Fibroblast of pulmonary artery (primary cell): ENCODE results near the gene RPEL1.

ENCODE experiments used
- DNase-seq: peaks from one replicate; pipeline ENCODE4 v3.0.0-alpha.2; 2010; ENCODE audit warnings: low read depth
- H3K4me3 ChIP-seq: replicated peaks from 2 replicates; pipeline ENCODE4 v1.5.1; 2011; ENCODE audit warnings: low read depth, mild to moderate bottlenecking, control low read depth, low read length, moderate library complexity
- CTCF ChIP-seq: IDR thresholded peaks from 2 replicates; pipeline ENCODE4 v1.5.1; 2011; ENCODE audit warnings: mild to moderate bottlenecking, control low read depth, low read length, inconsistent platforms; ENCODE audit errors: missing control alignments

Gene RPEL1

GRCh38 chr10:103238506-103239252, 7.0 kb upstream of the RPEL1 start:
- no peak overlapping the region for H3K4me3 ChIP-seq
- TF ChIP-seq CTCF = peak; percentile 73
- DNase-seq = peak; percentile 81

GRCh38 chr10:103241262-103242011, 4.2 kb upstream of the RPEL1 start:
- DNase-seq = peak; percentile 39
- no peak for TF ChIP-seq CTCF
- no peak overlapping the region for H3K4me3 ChIP-seq

- H3K4me3 ChIP-seq = no peak overlapping the region
- peak; percentile 90 for DNase-seq
- TF ChIP-seq CTCF = peak; percentile 97
Measured at GRCh38 chr10:103244666-103245271, 918 bp upstream of the RPEL1 start.

- no peak overlapping the region for H3K4me3 ChIP-seq
- TF ChIP-seq CTCF = peak; percentile 26
Measured at GRCh38 chr10:103246324-103246723, 637 bp downstream of the RPEL1 start.

GRCh38 chr10:103254113-103254512, 8.4 kb downstream of the RPEL1 start:
- no peak overlapping the region for H3K4me3 ChIP-seq
- DNase-seq = no peak
- no peak for TF ChIP-seq CTCF

More at GRCh38 chr10:103246324-103246723, 637 bp downstream of the RPEL1 start:
- no peak for DNase-seq

- TF ChIP-seq CTCF = no peak
- peak; percentile 34 for DNase-seq
- no peak overlapping the region for H3K4me3 ChIP-seq
Measured at GRCh38 chr10:103254538-103255325, 9.0 kb downstream of the RPEL1 start.
